ENCODE results near the gene NF1. TPM values are rescaled to one million over a fixed set of nuclear protein-coding genes. Genes with fewer than 3 reads are reported as not detected.
"Not testable (repeated sequence)": the region's sequence is repeated elsewhere in the genome, so short reads cannot be mapped to it uniquely, and the experiment has no call there.

Gene NF1
- total RNA-seq, 1 experiment from 2014 or later: 12.4 TPM

DNA sequence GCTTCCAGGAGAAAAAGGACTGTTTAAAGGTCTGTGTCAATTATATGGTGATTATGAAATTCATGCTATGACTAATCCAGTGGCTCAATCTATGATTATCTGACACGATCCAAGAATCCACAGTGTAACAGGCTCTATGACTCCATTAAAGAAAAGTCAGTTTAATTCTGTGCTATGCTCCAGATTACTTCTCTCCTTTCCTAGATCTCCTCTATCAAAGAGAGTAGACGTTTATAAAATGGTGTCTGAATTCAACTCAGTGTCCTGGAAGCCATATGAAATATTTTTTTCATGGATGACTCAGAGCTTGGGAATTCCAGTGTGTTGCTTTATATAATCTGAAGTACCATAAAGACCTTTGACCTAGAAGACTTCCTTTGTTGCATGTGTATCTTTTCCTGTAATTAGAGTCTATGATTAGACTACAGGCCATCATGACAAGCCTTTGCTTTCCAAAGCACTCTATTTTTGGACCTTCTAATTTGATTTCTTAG, 27.0 kb upstream of the NF1 start:
- H3K9me3 ChIP-seq: peaks cover 3% of the 10 kb centered on the region; the same call in 1 of the 2 replicates
- H3K4me3 ChIP-seq: no peak overlapping the region
- DNase-seq: no peak
- H3K36me3 ChIP-seq: no peaks in the 10 kb centered on the region
- no peaks in the 10 kb centered on the region for H3K27me3 ChIP-seq

DNA sequence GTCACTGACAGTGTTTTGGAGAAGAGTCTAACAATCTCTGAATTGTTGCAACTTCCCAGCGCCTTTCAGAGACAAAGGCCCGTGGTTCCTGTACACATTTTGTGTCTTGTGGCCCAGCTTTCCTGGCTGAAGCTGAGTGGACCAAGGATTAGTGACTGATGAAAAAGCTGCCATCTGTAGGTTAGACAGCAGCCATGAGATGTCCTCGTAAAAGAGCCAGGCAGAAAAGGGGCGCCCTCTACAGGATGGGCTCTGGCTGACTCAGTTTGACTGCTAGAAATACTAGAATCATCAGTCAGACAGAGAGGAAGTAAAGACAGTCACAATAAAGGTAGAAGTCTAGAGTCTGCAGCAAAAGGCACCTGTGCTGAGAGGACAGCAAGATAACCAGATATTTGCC, 26.5 kb upstream of the NF1 start:
- H3K27me3 ChIP-seq: no peaks in the 10 kb centered on the region
- H3K36me3 ChIP-seq: no peaks in the 10 kb centered on the region
- peak; percentile 64 for DNase-seq
- peaks cover 3% of the 10 kb centered on the region; the same call in 1 of the 2 replicates for H3K9me3 ChIP-seq
- no peak overlapping the region for H3K4me3 ChIP-seq

- Histone ChIP-seq H3K9me3 (no peaks in the 10 kb centered on the region), H3K4me3 (no peak overlapping the region), H3K27me3 (no peaks in the 10 kb centered on the region), H3K36me3 (no peaks in the 10 kb centered on the region)
- no peak for DNase-seq
These were observed 22.6 kb upstream of the NF1 start for GRCh38 chr17:31072186-31072585.

GRCh38 chr17:31073411-31073810, 21.4 kb upstream of the NF1 start:
- Histone ChIP-seq H3K4me3 (no peak overlapping the region), H3K27me3 (no peaks in the 10 kb centered on the region), H3K36me3 (no peaks in the 10 kb centered on the region), H3K9me3 (no peaks in the 10 kb centered on the region)
- no peak for DNase-seq

GRCh38 chr17:31074772-31075555, 19.8 kb upstream of the NF1 start:
- peak; percentile 73 for DNase-seq
- Histone ChIP-seq H3K9me3 (no peaks in the 10 kb centered on the region), H3K36me3 (no peaks in the 10 kb centered on the region), H3K4me3 (no peak overlapping the region), H3K27me3 (no peaks in the 10 kb centered on the region)

DNA sequence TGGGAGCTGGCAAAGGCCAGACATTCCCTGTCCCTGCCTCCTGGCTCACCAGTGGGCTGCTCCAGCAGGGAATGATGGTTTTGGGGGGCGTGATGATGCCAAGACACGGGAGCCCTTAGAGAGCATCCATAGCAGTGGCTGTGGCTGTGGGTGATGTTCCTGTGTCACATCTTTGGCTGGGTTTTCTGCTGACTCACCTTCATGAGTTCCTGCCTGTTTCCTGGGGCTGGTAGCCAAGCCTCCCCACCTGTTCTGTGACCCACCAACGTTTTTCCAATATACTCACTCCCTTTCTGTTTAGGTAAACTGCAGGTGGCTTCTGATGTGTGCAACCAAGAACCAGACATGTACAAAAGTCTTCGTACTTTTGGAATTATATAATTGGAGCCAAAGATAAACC, 16.5 kb upstream of the NF1 start:
- H3K4me3 ChIP-seq: no peak overlapping the region
- H3K27me3 ChIP-seq: no peaks in the 10 kb centered on the region
- no peaks in the 10 kb centered on the region for H3K36me3 ChIP-seq
- no peak for DNase-seq
- H3K9me3 ChIP-seq: no peaks in the 10 kb centered on the region

GRCh38 chr17:31079731-31080130, 15.0 kb upstream of the NF1 start:
- Histone ChIP-seq H3K27me3 (no peaks in the 10 kb centered on the region), H3K4me3 (no peak overlapping the region), H3K36me3 (no peaks in the 10 kb centered on the region), H3K9me3 (no peaks in the 10 kb centered on the region)
- DNase-seq: no peak

DNA sequence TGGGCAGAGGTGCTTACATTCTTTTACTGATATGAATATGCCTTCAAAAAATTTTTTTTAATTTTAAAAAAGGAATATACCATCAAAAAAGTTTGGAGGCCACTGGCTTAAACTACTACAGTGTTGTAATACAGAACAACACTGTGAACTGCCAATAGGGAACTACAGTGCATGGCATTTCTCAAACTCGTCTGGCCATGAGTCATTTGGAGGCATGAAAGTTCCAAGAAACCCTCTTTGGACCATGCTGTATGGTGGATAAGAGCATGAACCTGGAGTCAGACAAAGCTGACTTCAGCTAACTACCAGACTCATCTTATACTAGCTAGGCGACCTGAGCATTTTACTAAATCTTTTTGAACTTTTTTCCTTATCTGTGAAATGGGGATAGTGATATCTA, 9.2 kb upstream of the NF1 start:
- Histone ChIP-seq H3K36me3 (no peaks in the 10 kb centered on the region), H3K27me3 (no peaks in the 10 kb centered on the region), H3K9me3 (no peaks in the 10 kb centered on the region), H3K4me3 (no peak overlapping the region)
- DNase-seq: peak; percentile 46

- no peaks in the 10 kb centered on the region for H3K27me3 ChIP-seq
These were observed 5.3 kb upstream of the NF1 start for GRCh38 chr17:31089471-31089870.

DNA sequence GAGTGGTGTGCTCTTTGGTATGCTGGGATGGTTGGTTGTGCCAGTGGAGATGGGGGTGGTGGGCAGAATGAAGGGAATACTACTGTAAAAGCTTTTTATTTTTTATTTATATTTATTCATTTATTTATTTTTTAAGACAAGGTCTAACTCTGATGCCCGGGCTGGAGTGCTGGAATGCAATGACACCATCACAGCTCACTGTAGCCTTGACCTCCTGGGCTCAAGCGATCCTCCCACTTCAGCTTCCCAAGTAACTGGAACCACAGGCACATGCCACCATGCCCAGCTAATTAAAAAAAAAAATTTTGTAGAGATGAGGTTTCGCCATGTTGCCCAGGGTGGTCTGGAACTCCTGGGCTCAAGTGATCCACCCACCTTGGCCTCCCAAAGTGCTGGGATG, 4.1 kb upstream of the NF1 start:
- H3K27me3 ChIP-seq: not testable (repeated sequence)

More at GRCh38 chr17:31089471-31089870, 5.3 kb upstream of the NF1 start:
- DNase-seq: no peak
- Histone ChIP-seq H3K9me3 (no peaks in the 10 kb centered on the region), H3K36me3 (no peaks in the 10 kb centered on the region), H3K4me3 (no peak overlapping the region)

GRCh38 chr17:31092475-31093064, 2.2 kb upstream of the NF1 start:
- Histone ChIP-seq H3K27me3 (no peaks in the 10 kb centered on the region), H3K36me3 (no peaks in the 10 kb centered on the region), H3K9me3 (no peaks in the 10 kb centered on the region), H3K4me3 (no peak overlapping the region)
- no peak for DNase-seq

More for the DNA sequence above, 4.1 kb upstream of the NF1 start:
- not testable (repeated sequence) for H3K4me3 ChIP-seq, H3K9me3 ChIP-seq, DNase-seq, H3K36me3 ChIP-seq

- no peak for DNase-seq
- peak overlapping the region; percentile 97 for H3K4me3 ChIP-seq
- 0 out of 2 replicates have a peak, but pooled peaks cover 3% of the 10 kb centered on the region for H3K36me3 ChIP-seq
- H3K9me3 ChIP-seq: no peaks in the 10 kb centered on the region
- H3K27me3 ChIP-seq: no peaks in the 10 kb centered on the region
These were observed 744 bp upstream of the NF1 start for GRCh38 chr17:31093866-31094599.

- Histone ChIP-seq H3K4me3 (peak overlapping the region; percentile 97), H3K9me3 (no peaks in the 10 kb centered on the region), H3K27me3 (no peaks in the 10 kb centered on the region), H3K36me3 (0 out of 2 replicates have a peak, but pooled peaks cover 3% of the 10 kb centered on the region)
- DNase-seq: peak; percentile 58
These were observed 694 bp downstream of the NF1 start for GRCh38 chr17:31095236-31096105.

DNA sequence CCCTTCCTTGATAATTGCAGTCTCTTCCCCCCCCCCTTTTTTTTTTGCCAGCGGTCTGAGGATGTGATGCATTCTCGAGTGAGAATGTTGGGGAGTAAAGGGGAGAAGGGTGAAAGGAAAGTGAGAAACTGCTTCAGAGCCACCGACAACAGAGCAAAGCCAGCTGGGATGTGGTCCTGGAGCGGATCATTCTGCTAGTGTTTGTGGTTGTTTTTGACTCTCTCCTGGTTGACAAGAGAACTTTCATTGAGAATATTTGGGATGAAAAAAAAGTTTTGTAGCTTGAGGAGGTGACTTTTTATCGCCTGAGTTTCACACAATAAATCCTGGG, 1.3 kb downstream of the NF1 start:
- H3K9me3 ChIP-seq: no peaks in the 10 kb centered on the region
- DNase-seq: no peak

DNA sequence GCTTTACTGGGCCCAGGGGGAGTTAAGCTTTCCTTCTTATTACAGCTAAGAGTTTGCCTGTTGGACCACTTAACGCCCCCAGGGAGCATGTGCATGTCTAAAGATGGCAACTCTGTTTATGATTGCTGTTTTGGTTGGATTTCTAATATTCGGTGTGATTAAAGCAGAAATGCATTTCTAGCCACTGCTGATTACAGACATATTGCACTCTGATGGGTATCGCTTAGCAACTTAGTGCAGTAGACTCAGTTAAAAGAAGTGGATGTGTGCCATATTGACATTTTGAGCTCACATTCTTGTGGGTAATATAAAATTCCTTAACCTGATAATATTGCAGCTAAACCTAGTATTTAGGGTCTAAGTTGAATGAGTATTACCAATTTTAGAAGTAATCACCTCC, 4.2 kb downstream of the NF1 start:
- Histone ChIP-seq H3K27me3 (no peaks in the 10 kb centered on the region), H3K36me3 (peaks cover 3% of the 10 kb centered on the region; the same call in 1 of the 2 replicates), H3K9me3 (no peaks in the 10 kb centered on the region), H3K4me3 (no peak overlapping the region)
- no peak for DNase-seq

More for the DNA sequence above, 1.3 kb downstream of the NF1 start:
- 0 out of 2 replicates have a peak, but pooled peaks cover 3% of the 10 kb centered on the region for H3K36me3 ChIP-seq
- peak overlapping the region; percentile 97 for H3K4me3 ChIP-seq
- no peaks in the 10 kb centered on the region for H3K27me3 ChIP-seq

DNA sequence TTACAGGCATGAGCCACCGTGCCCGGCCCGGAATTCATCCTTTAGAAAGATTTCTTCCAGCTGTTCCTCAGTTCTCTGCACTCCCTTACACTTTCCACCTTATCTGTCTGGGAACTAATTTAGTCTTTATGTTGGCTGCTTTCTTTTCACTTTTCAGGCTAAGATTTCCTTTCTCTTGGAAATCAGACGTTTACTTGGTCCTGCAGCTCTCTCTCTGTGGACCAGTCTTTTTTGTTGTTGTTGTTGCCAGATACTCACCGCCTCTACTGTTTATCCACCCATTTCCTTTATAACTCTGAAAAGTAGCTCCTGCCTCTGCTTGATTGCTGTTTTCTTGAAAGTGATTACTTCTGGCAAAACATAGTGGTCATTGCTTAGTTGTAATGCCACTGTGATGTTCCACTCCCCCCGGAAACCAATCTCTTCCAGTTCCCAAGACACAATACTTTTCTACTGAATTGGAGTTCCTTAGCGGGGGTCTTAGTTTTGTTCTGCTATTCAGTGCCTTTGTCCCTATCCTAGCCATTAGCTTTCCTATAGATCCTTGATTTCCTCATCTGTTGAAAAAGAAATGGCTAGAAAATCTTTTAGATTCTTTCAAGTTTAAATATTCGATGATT, 6.2 kb downstream of the NF1 start:
- peaks cover 3% of the 10 kb centered on the region for H3K36me3 ChIP-seq
- H3K9me3 ChIP-seq: no peaks in the 10 kb centered on the region
- no peak for DNase-seq
- H3K4me3 ChIP-seq: no peak overlapping the region
- H3K27me3 ChIP-seq: no peaks in the 10 kb centered on the region

Data from MG63 (cell line).